ENCODE measurements around the gene INTS11. TPM values are rescaled to one million over a fixed set of nuclear protein-coding genes. Genes with fewer than 3 reads are reported as not detected.

The INTS11 gene
- total and polyA plus RNA-seq, 2 of the 13 experiments (the other 11 are each of a cell fraction or from before 2014, with no cell fraction given): 52.8 to 94.8 TPM

GRCh38 chr1:1311107-1312104 is 13.1 kb downstream of the INTS11 start:
- no peak for ATAC-seq

More at GRCh38 chr1:1311107-1312104, 13.1 kb downstream of the INTS11 start:
- Histone ChIP-seq H3K4me3 (replicated peaks in 1 of 3; ENCODE audit: insufficient read depth in 1 of 3, low read depth in 2 of 3, low read length in 3 of 3) (no peak overlapping the region), H3K27me3 (ENCODE audit: control insufficient read depth in 1 of 2, insufficient read depth in 2 of 2, low read length in 2 of 2) (no peaks in the 10 kb centered on the region), H3K27ac (ENCODE audit: extremely low read length, insufficient read depth, low read length) (no peak overlapping the region), H3K4me1 (ENCODE audit: insufficient read depth, low read length) (peaks cover 24% of the 10 kb centered on the region), H3K9me3 (ENCODE audit: low read length) (no peaks in the 10 kb centered on the region), H4K20me1 (ENCODE audit: insufficient read depth, low read length) (no peaks in the 10 kb centered on the region; the same call in 1 of the 2 replicates), H3K4me2 (ENCODE audit: low read depth, low read length) (no peak overlapping the region), H3K9ac (ENCODE audit: insufficient read depth, low read depth, low read length) (no peak overlapping the region), H3K79me2 (ENCODE audit: insufficient read depth, low read length) (peaks cover 7% of the 10 kb centered on the region), H3K36me3 (replicated peaks in 1 of 2; ENCODE audit: control insufficient read depth in 1 of 2, insufficient read depth in 2 of 2, low read length in 2 of 2) (peaks cover 16 to 45% of the 10 kb centered on the region in 2 experiments; a peak in 4 of 5 replicates), H2AFZ (ENCODE audit: low read length) (no peak overlapping the region)
- in situ Hi-C loops (cut with HindIII; ENCODE audit: extremely low pct_ligation_motif_present, low pct_unique_long_range_greater_than_20kb): no loop called here
- intact Hi-C loops (cut with micrococcal nuclease; ENCODE audit: unreplicated experiment): no loop called here
- CTCF ChIA-PET (ENCODE audit: low intra/inter-chr PET ratio, low total read pairs): no interaction called here
- POLR2A ChIA-PET: no interaction called here
- TF ChIP-seq TAF15 (IDR thresholded peaks at IDR 0.05; ENCODE audit: low read depth, low read length, poor library complexity, severe bottlenecking): peak; percentile 25
- no peak for TF ChIP-seq NONO (IDR thresholded peaks at IDR 0.05)
- TF ChIP-seq NONO (CRISPR knock-in tag; conservative IDR thresholded peaks at IDR 0.05): no peak
- TF ChIP-seq MAF1 (CRISPR knock-in tag; IDR thresholded peaks at IDR 0.05; ENCODE audit: borderline replicate concordance): no peak
- TF ChIP-seq RBFOX2 (IDR thresholded peaks at IDR 0.05; ENCODE audit: low read depth, low read length): peak; percentile 74
- TF ChIP-seq PHB2 (IDR thresholded peaks at IDR 0.05; ENCODE audit: partially characterized antibody): no peak
- TF ChIP-seq PCBP2 (optimal IDR thresholded peaks at IDR 0.05; ENCODE audit: low read depth, low read length, poor library complexity, severe bottlenecking): no peak
- no peak for TF ChIP-seq ZSCAN25 (CRISPR knock-in tag; IDR thresholded peaks at IDR 0.05)
- TF ChIP-seq MED13 (CRISPR knock-in tag; IDR thresholded peaks at IDR 0.05): no peak
- TF ChIP-seq HNRNPLL (IDR thresholded peaks at IDR 0.05; ENCODE audit: low read depth, low read length, poor library complexity, severe bottlenecking): peak; percentile 5
- TF ChIP-seq CREB1 (IDR thresholded peaks at IDR 0.05): no peak
- no peak for TF ChIP-seq CREB1 (CRISPR knock-in tag; IDR thresholded peaks at IDR 0.05)
- TF ChIP-seq CHD4 (IDR thresholded peaks at IDR 0.05; ENCODE audit: borderline replicate concordance, low read length): no peak
- peak; percentile 67 for TF ChIP-seq AGO2 (optimal IDR thresholded peaks at IDR 0.05; ENCODE audit: low read depth, low read length)
- no peak for TF ChIP-seq MTF2 (CRISPR knock-in tag; IDR thresholded peaks at IDR 0.05; ENCODE audit: borderline replicate concordance)
- no peak for TF ChIP-seq CEBPZ (IDR thresholded peaks at IDR 0.05; ENCODE audit: low read length)
- FAIRE-seq: no peak
- 93% methylated on average over 7 of the region's 22 CpGs for WGBS (ENCODE audit: low lambda C conversion rate)
- DNase-seq (ENCODE audit: low spot score): no peak
- BruUV-seq (replicated peaks): no TSS peak
